Tibial artery (tissue), 4 donors: Measurements from ENCODE around the gene C3orf18.
A peak's percentile ranks its signal among the peaks of the same experiment; 100 is the strongest.

ENCODE experiments used
- DNase-seq, 2 donors: peaks; one replicate each; pipeline ENCODE4 v3.0.0-alpha.2; 2019
- H3K27ac ChIP-seq, 2 donors: fragments of 200-600 bp; sonication (generic) in 1 of 2; 1 replicate in 1 of 2; 2 replicates in 1 of 2; pipeline ENCODE4 v1.5.1; 2018 to 2019; ENCODE audit warnings: mild to moderate bottlenecking in 1 of 2
- H3K27me3 ChIP-seq, 2 donors: fragments of 200-600 bp; sonication (generic) in 1 of 2; one replicate each; pipeline versions ENCODE4 v1.5.1 to v1.6.0; 2016 to 2019
- H3K36me3 ChIP-seq, 3 donors: fragments of 200-600 bp; sonication (generic) in 2 of 3; one replicate each; pipeline ENCODE4 v1.5.1; 2016 to 2019; ENCODE audit warnings: mild to moderate bottlenecking in 2 of 3
- H3K4me1 ChIP-seq, 4 donors: fragments of 200-600 bp; sonication (generic) in 2 of 4; 1 replicate in 3 of 4; 2 replicates in 1 of 4; pipeline ENCODE4 v1.5.1; 2016 to 2019
- H3K4me3 ChIP-seq, 2 donors: fragments of 200-600 bp; sonication (generic) in 1 of 2; 1 replicate in 1 of 2; 2 replicates in 1 of 2; pipeline ENCODE4 v1.5.1; 2018 to 2019; ENCODE audit warnings: mild to moderate bottlenecking in 2 of 2
- H3K9me3 ChIP-seq, 3 donors: fragments of 200-600 bp; sonication (generic) in 1 of 3; one replicate each; pipeline ENCODE4 v1.5.1; 2016 to 2019
- CTCF ChIP-seq, 2 experiments: fragments of 200-600 bp in 1 of 2; fragments of 450-650 bp in 1 of 2; IDR thresholded peaks; one replicate each; pipeline ENCODE4 v1.5.1; 2017 to 2019; ENCODE audit warnings: antibody characterized with exemption in 2 of 2, mild to moderate bottlenecking in 1 of 2, moderate library complexity in 1 of 2
- intact Hi-C: fragments of 100-400 bp; cut with DNase I; formaldehyde crosslinking; loops from one replicate; pipeline ENCODE4 v1.15.0; 2023; ENCODE audit warnings: low total_unique reads

The C3orf18 gene

GRCh38 chr3:50521572-50521971, 46.0 kb downstream of the C3orf18 start:
- Histone ChIP-seq H3K36me3 (no peaks in the 10 kb centered on the region), H3K4me1 (peaks cover 0 to 3% (median 1%) of the 10 kb centered on the region in 4 donors), H3K27me3 (peaks cover 0 to 8% of the 10 kb centered on the region in 2 donors), H3K4me3 (no peak overlapping the region), H3K27ac (no peak overlapping the region), H3K9me3 (no peaks in the 10 kb centered on the region)
- no peak for DNase-seq
- intact Hi-C loops = no loop called here
- no peak for TF ChIP-seq CTCF (IDR thresholded peaks at IDR 0.05)

- DNase-seq = no peak
- peaks cover 0 to 10% (median 7%) of the 10 kb centered on the region in 4 donors for H3K4me1 ChIP-seq
- H3K27me3 ChIP-seq = peaks cover 0 to 8% of the 10 kb centered on the region in 2 donors
- no peaks in the 10 kb centered on the region for H3K9me3 ChIP-seq
- no peak for TF ChIP-seq CTCF (IDR thresholded peaks at IDR 0.05)
- no peak overlapping the region for H3K4me3 ChIP-seq
- no peak overlapping the region for H3K27ac ChIP-seq
- intact Hi-C loops = no loop called here
- no peaks in the 10 kb centered on the region for H3K36me3 ChIP-seq
Observed at GRCh38 chr3:50520849-50521248, 46.7 kb downstream of the C3orf18 start.

DNA sequence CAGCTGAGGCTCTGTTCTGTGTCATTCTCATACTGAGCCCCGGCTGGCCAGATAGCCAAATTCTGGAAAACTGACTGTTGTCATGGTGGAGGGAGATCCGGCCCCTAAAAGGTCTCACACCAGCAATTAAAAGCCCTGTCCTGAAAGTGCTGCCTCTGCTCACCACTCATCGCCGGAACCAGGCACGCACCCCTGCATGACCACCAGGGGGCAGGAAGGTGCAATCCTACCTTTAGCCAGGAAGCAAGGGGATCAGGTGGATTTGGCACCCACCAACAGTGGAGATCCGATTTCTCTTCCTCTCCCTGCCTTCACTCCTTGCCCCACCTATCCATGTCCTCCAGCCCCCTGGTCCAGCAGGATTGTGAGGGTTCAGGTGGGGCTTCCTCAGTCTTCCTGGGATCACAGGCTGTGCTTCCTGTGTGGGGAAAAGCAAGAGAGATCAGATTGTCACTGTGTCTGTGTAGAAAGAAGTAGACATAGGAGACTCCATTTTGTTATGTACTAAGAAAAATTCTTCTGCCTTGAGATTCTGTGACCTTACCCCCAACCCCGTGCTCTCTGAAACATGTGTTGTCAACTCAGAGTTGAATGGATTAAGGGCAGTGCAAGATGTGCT, 48.0 kb downstream of the C3orf18 start:
- no peak overlapping the region for H3K4me3 ChIP-seq
- peak in 1 of 2 donors; percentile 48 for DNase-seq
- TF ChIP-seq CTCF (IDR thresholded peaks at IDR 0.05) = peak; percentile 69 to 79
- no peak overlapping the region for H3K27ac ChIP-seq
- no peaks in the 10 kb centered on the region for H3K36me3 ChIP-seq
- peaks cover 0 to 16% (median 10%) of the 10 kb centered on the region in 4 donors for H3K4me1 ChIP-seq
- peaks cover 0 to 2% of the 10 kb centered on the region in 2 donors for H3K27me3 ChIP-seq
- H3K9me3 ChIP-seq = no peaks in the 10 kb centered on the region
- intact Hi-C loops = no loop called here

DNA sequence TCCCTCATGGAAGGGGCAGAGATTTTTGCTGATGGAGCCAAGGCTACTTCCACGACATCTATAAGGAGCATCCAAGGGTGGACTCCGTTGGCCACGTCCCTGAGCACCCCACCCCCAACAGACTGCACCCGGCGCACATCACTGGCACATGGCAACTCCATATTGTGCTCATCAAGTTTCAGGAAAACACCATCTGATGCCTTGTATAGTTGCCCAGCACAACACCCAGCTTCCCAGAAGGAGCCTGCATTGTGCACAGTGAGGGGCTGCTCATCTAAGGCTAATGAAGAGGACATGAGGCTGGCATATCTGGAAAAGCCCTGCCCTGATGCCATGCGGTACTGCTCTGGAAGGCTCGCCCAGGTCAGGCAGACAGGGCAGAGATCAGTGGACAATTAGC, 49.1 kb downstream of the C3orf18 start:
- DNase-seq = no peak
- Histone ChIP-seq H3K27me3 (peaks cover 0 to 2% of the 10 kb centered on the region in 2 donors), H3K4me1 (peaks cover 0 to 16% (median 10%) of the 10 kb centered on the region in 4 donors), H3K4me3 (no peak overlapping the region), H3K36me3 (no peaks in the 10 kb centered on the region), H3K9me3 (no peaks in the 10 kb centered on the region), H3K27ac (no peak overlapping the region)
- intact Hi-C loops = no loop called here
- TF ChIP-seq CTCF (IDR thresholded peaks at IDR 0.05) = no peak

DNA sequence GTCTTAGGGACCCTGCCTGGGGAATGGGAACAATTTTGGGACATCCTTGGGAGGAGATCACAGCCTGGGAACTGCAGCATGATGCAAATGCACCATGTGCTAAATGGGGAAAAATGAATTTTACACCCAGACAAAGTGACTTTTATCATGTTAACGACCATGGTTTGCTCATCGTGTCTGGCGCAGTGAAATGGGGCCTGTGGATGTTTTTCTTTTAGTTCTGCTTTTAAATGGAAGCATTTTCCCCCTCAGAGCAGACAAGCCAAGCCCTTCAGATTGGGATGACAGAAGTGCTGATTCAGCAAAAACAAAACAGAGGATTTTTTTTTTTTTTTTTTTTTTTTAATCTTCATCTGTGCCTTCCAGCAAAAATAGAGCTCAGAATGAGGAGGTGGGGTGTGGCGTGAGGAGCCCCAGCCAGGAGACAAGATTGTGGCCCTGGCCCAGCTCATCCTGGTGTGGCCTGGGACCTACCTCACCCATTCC, 49.8 kb downstream of the C3orf18 start:
- Histone ChIP-seq H3K36me3 (no peaks in the 10 kb centered on the region), H3K27ac (no peak overlapping the region), H3K4me1 (peaks cover 0 to 16% (median 10%) of the 10 kb centered on the region in 4 donors), H3K27me3 (peaks cover 0 to 2% of the 10 kb centered on the region in 2 donors), H3K4me3 (no peak overlapping the region), H3K9me3 (no peaks in the 10 kb centered on the region)
- no peak for DNase-seq
- intact Hi-C loops = no loop called here
- TF ChIP-seq CTCF (IDR thresholded peaks at IDR 0.05) = no peak
